GM12875 (cell line): ENCODE results near the gene CCSER2.

Experiments used
- H3K4me3 ChIP-seq: one replicate; pipeline ENCODE4 v1.5.1; 2011; ENCODE audit warnings: low read depth, low read length, control low read depth
- CTCF ChIP-seq: IDR thresholded peaks from 2 replicates; pipeline ENCODE4 v1.5.1; 2011; ENCODE audit warnings: low read depth, mild to moderate bottlenecking, control low read depth, inconsistent platforms, low read length, moderate library complexity, borderline replicate concordance; ENCODE audit not compliant: insufficient read depth

CCSER2 gene

DNA sequence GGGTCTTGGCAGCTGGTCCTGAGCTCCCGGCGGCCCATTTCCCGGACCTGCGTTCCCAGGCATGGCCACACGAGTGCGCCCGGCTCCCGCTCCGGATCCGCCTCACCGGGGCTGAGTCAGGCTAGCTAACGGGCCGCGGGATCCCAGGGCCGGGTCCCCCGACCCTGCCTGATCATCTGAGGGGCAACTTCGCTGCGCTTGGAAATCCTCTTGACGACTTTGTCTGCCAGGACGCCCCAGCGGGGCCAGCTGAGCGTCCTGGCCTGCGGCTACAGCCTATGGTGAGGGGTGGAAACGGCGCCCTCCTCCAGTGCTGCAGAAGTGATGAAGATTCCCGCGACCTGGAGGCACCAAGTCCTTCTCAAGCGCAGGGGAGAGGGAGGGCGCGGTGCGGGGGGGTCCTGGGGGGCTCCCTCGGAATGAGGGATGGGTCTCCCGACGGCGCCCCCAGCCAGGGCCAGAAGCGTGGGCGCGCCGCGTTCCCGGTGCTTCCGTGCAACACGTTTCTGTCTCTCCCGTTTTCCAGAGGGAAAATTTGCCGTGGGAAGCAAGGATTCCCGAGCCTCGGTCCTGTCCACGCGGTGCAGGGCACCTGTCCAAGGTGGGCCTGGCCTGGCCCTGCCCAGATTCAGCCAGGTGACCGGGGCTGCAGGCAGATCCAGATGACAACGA lies 212.4 kb downstream of the CCSER2 start:
- peak; percentile 92 for TF ChIP-seq CTCF

DNA sequence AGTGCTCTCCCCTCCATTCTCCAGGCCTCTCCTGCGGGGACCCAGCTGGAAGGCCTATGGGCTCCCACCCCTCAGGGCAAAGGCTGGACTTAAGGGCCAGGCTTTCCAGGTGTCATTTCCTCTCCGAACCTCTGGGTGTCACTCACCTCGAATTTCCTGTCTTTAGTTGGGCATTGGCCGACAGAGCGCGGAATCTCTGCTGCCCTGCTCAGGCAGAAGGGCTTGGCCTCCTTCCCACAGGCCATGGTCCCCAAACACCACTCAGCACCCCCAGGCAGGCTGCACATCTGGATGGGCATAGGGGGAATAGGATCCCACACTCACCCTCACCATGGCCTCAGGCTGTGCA lies 212.9 kb downstream of the CCSER2 start:
- TF ChIP-seq CTCF: 0 out of 2 replicates have a peak, but pooled peaks have one; percentile 1
- no peak overlapping the region for H3K4me3 ChIP-seq

More for the DNA sequence above, 212.4 kb downstream of the CCSER2 start:
- H3K4me3 ChIP-seq: peak overlapping the region; percentile 31

- no peak for TF ChIP-seq CTCF
- no peak overlapping the region for H3K4me3 ChIP-seq
Observed at GRCh38 chr10:84542522-84543490, 214.4 kb downstream of the CCSER2 start.

DNA sequence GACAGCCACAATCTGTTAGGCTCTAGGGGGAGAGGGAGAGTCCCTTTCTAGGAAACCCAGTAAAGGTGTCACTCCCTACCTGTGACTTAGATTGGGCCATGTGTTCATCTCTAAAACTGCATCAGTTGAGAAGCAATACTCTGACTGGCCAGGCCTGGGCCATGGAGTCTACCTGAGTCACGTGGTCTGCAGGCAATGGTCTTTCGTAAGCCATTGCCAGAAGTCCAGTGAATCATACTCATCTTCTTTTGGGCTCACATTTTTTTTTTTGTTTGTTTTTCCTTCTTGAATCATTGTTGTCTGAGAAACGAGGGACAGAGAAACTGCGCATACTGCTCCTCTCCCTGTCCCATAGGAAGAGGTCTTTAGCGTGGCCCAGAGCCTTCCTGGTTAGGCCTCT lies 215.6 kb downstream of the CCSER2 start:
- H3K4me3 ChIP-seq: no peak overlapping the region
- TF ChIP-seq CTCF: no peak

DNA sequence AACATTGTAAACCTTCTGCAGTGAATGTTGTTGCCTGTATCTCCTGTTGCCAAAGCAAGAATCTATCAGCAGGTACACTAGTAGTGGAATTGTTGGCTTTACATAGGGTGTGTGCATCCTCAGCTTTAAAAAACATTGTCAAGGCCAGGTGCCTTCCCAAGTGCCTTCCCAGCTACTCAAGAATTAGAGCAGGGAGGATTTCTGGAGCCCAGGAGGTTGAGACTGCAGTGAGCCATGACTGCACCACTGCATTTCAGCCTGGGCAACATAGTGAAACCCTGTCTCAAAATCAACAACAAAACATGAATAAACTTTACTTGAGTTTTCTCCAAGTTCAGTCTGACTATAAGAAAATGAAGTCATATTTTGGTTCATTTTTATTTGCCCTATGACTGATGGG lies 217.3 kb downstream of the CCSER2 start:
- TF ChIP-seq CTCF: no peak
- H3K4me3 ChIP-seq: no peak overlapping the region

DNA sequence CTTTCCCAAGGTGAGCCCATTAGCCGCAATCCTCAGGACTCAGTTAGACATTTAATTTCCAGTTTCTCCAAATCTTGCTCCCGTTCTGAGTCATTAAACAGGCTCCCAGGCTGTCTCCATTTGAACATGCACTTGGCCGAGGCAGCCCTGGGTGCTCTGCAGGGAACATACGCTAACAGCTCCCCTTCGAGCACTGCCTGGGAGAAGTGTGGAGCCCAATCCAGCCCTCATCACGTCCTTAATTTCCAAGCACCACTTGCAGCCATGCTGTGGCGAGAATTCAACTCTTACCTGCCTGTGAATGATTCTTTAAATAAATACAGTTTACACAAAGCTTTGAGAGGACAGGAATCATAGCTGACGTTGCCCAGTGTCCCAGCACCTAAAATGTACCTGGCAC lies 218.2 kb downstream of the CCSER2 start:
- no peak overlapping the region for H3K4me3 ChIP-seq
- TF ChIP-seq CTCF: no peak

- no peak for TF ChIP-seq CTCF
- H3K4me3 ChIP-seq: no peak overlapping the region
Observed at GRCh38 chr10:84547616-84548015, 219.2 kb downstream of the CCSER2 start.
